HepG2 (cell line): Measurements from ENCODE around the gene ATP5F1E. TPM values are rescaled to one million over a fixed set of nuclear protein-coding genes. Genes with fewer than 3 reads are reported as not detected.

Source experiments
- ERF ChIP-seq: IDR thresholded peaks from 2 replicates; pipeline ENCODE4 v1.6.1; 2018; ENCODE audit warnings: missing biosample characterization, missing genetic modification reagents
- FOXJ3 ChIP-seq: sonication (generic); formaldehyde crosslinking; IDR thresholded peaks from 2 replicates; pipeline ENCODE4 v1.4.0; 2020; ENCODE audit warnings: missing genetic modification reagents, mild to moderate bottlenecking, borderline replicate concordance
- HIVEP1 ChIP-seq: sonication (generic); formaldehyde crosslinking; IDR thresholded peaks from 2 replicates; pipeline ENCODE4 v1.4.0; 2020; ENCODE audit warnings: mild to moderate bottlenecking, missing genetic modification reagents
- HMG20B ChIP-seq: conservative IDR thresholded peaks from 2 replicates; pipeline ENCODE4 v1.6.1; 2016; ENCODE audit warnings: missing genetic modification reagents, missing compliant biosample characterization
- KDM2A ChIP-seq: sonication (generic); formaldehyde crosslinking; IDR thresholded peaks from 2 replicates; pipeline ENCODE4 v1.4.0; 2020; ENCODE audit warnings: low read depth, missing genetic modification reagents, borderline replicate concordance
- MEIS2 ChIP-seq: sonication (generic); formaldehyde crosslinking; IDR thresholded peaks from 2 replicates; pipeline ENCODE4 v1.9.0; 2021; ENCODE audit warnings: mild to moderate bottlenecking, missing genetic modification reagents
- PHF20 ChIP-seq: sonication (generic); formaldehyde crosslinking; IDR thresholded peaks from 2 replicates; pipeline ENCODE4 v1.5.0; 2020; ENCODE audit warnings: mild to moderate bottlenecking, missing genetic modification reagents
- PLSCR1 ChIP-seq: sonication (generic); formaldehyde crosslinking; IDR thresholded peaks from 2 replicates; pipeline ENCODE4 v1.5.0; 2020; ENCODE audit warnings: missing genetic modification reagents, mild to moderate bottlenecking, borderline replicate concordance
- POGZ ChIP-seq: sonication (generic); formaldehyde crosslinking; IDR thresholded peaks from 2 replicates; pipeline ENCODE4 v1.4.0; 2020; ENCODE audit warnings: mild to moderate bottlenecking, missing genetic modification reagents
- POLR2AphosphoS2 ChIP-seq: IDR thresholded peaks from 2 replicates; pipeline ENCODE4 v1.6.1; 2011; ENCODE audit warnings: low read depth, low read length, improper control_type of control experiment
- RBM22 ChIP-seq: fragments of 200-400 bp; formaldehyde crosslinking; optimal IDR thresholded peaks from 2 replicates; pipeline ENCODE3; 2017; ENCODE audit warnings: mild to moderate bottlenecking, low read length, moderate library complexity
- TFDP1 ChIP-seq: IDR thresholded peaks from 2 replicates; pipeline ENCODE4 v1.6.1; 2016; ENCODE audit warnings: missing compliant biosample characterization, missing genetic modification reagents, borderline replicate concordance
- TRAFD1 ChIP-seq: sonication (generic); formaldehyde crosslinking; IDR thresholded peaks from 2 replicates; pipeline ENCODE4 v1.5.1; 2020; ENCODE audit warnings: missing genetic modification reagents, mild to moderate bottlenecking, borderline replicate concordance
- U2AF1 ChIP-seq: fragments of 200-400 bp; formaldehyde crosslinking; optimal IDR thresholded peaks from 2 replicates; pipeline ENCODE3; 2017; ENCODE audit warnings: mild to moderate bottlenecking, low read depth, low read length
- YEATS2 ChIP-seq: sonication (generic); formaldehyde crosslinking; IDR thresholded peaks from 2 replicates; pipeline ENCODE4 v1.4.0; 2020; ENCODE audit warnings: missing genetic modification reagents, borderline replicate concordance
- ZBTB21 ChIP-seq: sonication (generic); formaldehyde crosslinking; IDR thresholded peaks from 2 replicates; pipeline ENCODE4 v1.4.0; 2020; ENCODE audit warnings: missing genetic modification reagents
- ZFP37 ChIP-seq: sonication (generic); formaldehyde crosslinking; IDR thresholded peaks from 2 replicates; pipeline ENCODE4 v1.4.0; 2020; ENCODE audit warnings: missing genetic modification reagents, borderline replicate concordance
- ZFY ChIP-seq: sonication (generic); formaldehyde crosslinking; IDR thresholded peaks from 2 replicates; pipeline ENCODE4 v1.4.0; 2020; ENCODE audit warnings: missing genetic modification reagents
- ZNF121 ChIP-seq: sonication (generic); formaldehyde crosslinking; IDR thresholded peaks from 2 replicates; pipeline ENCODE4 v1.5.0; 2020; ENCODE audit warnings: mild to moderate bottlenecking, missing genetic modification reagents
- ZNF24 ChIP-seq: fragments of 450-650 bp; IDR thresholded peaks from 2 replicates; pipeline ENCODE4 v1.6.1; 2017; ENCODE audit warnings: antibody characterized with exemption, mild to moderate bottlenecking
- ZNF362 ChIP-seq: sonication (generic); formaldehyde crosslinking; IDR thresholded peaks from 2 replicates; pipeline ENCODE4 v1.4.0; 2020; ENCODE audit warnings: missing genetic modification reagents, mild to moderate bottlenecking, borderline replicate concordance
- ZNF501 ChIP-seq: sonication (generic); formaldehyde crosslinking; IDR thresholded peaks from 2 replicates; pipeline ENCODE4 v1.5.1; 2020; ENCODE audit warnings: mild to moderate bottlenecking, moderate library complexity, missing genetic modification reagents
- ZNF557 ChIP-seq: sonication (generic); formaldehyde crosslinking; IDR thresholded peaks from 2 replicates; pipeline ENCODE4 v1.4.0; 2020; ENCODE audit warnings: missing genetic modification reagents
- ZNF607 ChIP-seq: sonication (generic); formaldehyde crosslinking; IDR thresholded peaks from 2 replicates; pipeline ENCODE4 v1.5.1; 2020; ENCODE audit warnings: missing genetic modification reagents, mild to moderate bottlenecking, borderline replicate concordance
- ZNF737 ChIP-seq: sonication (generic); formaldehyde crosslinking; IDR thresholded peaks from 2 replicates; pipeline ENCODE4 v1.5.0; 2020; ENCODE audit warnings: missing genetic modification reagents, mild to moderate bottlenecking, borderline replicate concordance
- ZNF761 ChIP-seq: sonication (generic); formaldehyde crosslinking; conservative IDR thresholded peaks from 2 replicates; pipeline ENCODE4 v1.4.0; 2020; ENCODE audit warnings: mild to moderate bottlenecking, missing genetic modification reagents
- ZSCAN22 ChIP-seq: sonication (generic); formaldehyde crosslinking; IDR thresholded peaks from 2 replicates; pipeline ENCODE4 v1.4.0; 2020; ENCODE audit warnings: mild to moderate bottlenecking, missing genetic modification reagents
- polyA plus RNA-seq, 8 experiments: library from polyadenylated mRNA; depleted of rRNA in 3 of 8; stranded (reverse) in 7 of 8; unstranded in 1 of 8; fragments of >200 nt; fragmentation: Illumina TruSeq in 4 of 8; extraction: Trizol in 4 of 8; gene quantifications; 2 replicates each; pipeline versions ENCODE4 v1.2.1 to v1.2.3, GENCODE V29; 2011 to 2016; ENCODE audit warnings: low read depth in 4 of 8, missing spikeins in 1 of 8, mixed read lengths in 1 of 8; ENCODE audit not compliant: insufficient read depth in 1 of 8
- total RNA-seq, 5 experiments: library from RNA; depleted of rRNA; stranded (reverse); fragments of >200 nt; fragmentation: Illumina TruSeq; extraction: Trizol; gene quantifications; 2 replicates each; pipeline ENCODE4 v1.2.3, GENCODE V29; 2016; ENCODE audit warnings: low read depth in 1 of 5

The ATP5F1E gene
- total and polyA plus RNA-seq, 2 of the 13 experiments (the other 11 are each of a cell fraction or from before 2014, with no cell fraction given): 121 to 134 TPM

GRCh38 chr20:59005523-59006166 is 26.5 kb downstream of the ATP5F1E start (continued):
- TF ChIP-seq PLSCR1 (CRISPR knock-in tag) (no peak), ZNF761 (CRISPR knock-in tag) (0 out of 2 replicates have a peak, but pooled peaks have one; percentile 41), ZBTB21 (CRISPR knock-in tag) (no peak), RBM22 (no peak), FOXJ3 (no peak), POGZ (CRISPR knock-in tag) (no peak), TFDP1 (CRISPR knock-in tag) (no peak), ZNF501 (CRISPR knock-in tag) (peak; percentile 88), HMG20B (CRISPR knock-in tag) (no peak), TRAFD1 (CRISPR knock-in tag) (no peak), KDM2A (no peak), U2AF1 (no peak), POLR2AphosphoS2 (no peak), ZNF121 (0 out of 2 replicates have a peak, but pooled peaks have one; percentile 18), ZNF557 (CRISPR knock-in tag) (0 out of 2 replicates have a peak, but pooled peaks have one; percentile 22), ZNF737 (CRISPR knock-in tag) (0 out of 2 replicates have a peak, but pooled peaks have one; percentile 53), ZNF24 (no peak), ZSCAN22 (CRISPR knock-in tag) (no peak), PHF20 (CRISPR knock-in tag) (no peak), YEATS2 (CRISPR knock-in tag) (no peak), ERF (CRISPR knock-in tag) (no peak), HIVEP1 (CRISPR knock-in tag) (0 out of 2 replicates have a peak, but pooled peaks have one; percentile 7), ZNF607 (CRISPR knock-in tag) (0 out of 2 replicates have a peak, but pooled peaks have one; percentile 14), MEIS2 (CRISPR knock-in tag) (0 out of 2 replicates have a peak, but pooled peaks have one; percentile 19), ZNF362 (CRISPR knock-in tag) (no peak), ZFY (CRISPR knock-in tag) (peak; percentile 10; the same call in 1 of the 2 replicates), ZFP37 (0 out of 2 replicates have a peak, but pooled peaks have one; percentile 14)
